NCI-H2081 treated with DMSO at 0.1 percent for 48 hours (cell line): ENCODE data around the gene BRICD5.

Experiments
- DNase-seq: peaks from one replicate; lab custom pipeline; 2025; lab: John Stamatoyannopoulos, UW

The BRICD5 gene

DNA sequence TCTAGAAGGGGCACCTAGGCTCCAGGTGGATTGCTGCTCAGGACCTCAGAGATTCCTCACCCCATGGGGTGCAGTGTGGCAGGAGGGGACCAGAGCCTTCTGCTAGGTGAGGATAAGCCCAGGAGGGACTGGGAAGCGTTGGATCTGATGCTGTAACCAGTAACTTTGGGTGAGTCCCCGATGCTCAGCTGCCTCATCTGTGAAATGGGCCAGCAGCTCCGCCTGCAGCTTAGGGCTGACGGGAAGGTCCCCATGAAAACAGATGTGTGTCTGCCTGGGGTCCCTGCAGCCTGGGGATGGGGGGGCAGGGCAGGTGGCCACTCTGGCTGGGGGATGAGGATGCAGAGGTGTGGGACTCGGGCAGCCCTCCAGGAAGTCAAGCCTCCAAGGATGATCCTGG is 11.6 kb downstream of the BRICD5 start:
- no peak for DNase-seq

GRCh38 chr16:2198283-2198682 is 12.4 kb downstream of the BRICD5 start:
- no peak for DNase-seq

- no peak for DNase-seq
Observed at GRCh38 chr16:2197765-2198164, 12.9 kb downstream of the BRICD5 start.

- DNase-seq = no peak
Observed at GRCh38 chr16:2196981-2197511, 13.6 kb downstream of the BRICD5 start.

DNA sequence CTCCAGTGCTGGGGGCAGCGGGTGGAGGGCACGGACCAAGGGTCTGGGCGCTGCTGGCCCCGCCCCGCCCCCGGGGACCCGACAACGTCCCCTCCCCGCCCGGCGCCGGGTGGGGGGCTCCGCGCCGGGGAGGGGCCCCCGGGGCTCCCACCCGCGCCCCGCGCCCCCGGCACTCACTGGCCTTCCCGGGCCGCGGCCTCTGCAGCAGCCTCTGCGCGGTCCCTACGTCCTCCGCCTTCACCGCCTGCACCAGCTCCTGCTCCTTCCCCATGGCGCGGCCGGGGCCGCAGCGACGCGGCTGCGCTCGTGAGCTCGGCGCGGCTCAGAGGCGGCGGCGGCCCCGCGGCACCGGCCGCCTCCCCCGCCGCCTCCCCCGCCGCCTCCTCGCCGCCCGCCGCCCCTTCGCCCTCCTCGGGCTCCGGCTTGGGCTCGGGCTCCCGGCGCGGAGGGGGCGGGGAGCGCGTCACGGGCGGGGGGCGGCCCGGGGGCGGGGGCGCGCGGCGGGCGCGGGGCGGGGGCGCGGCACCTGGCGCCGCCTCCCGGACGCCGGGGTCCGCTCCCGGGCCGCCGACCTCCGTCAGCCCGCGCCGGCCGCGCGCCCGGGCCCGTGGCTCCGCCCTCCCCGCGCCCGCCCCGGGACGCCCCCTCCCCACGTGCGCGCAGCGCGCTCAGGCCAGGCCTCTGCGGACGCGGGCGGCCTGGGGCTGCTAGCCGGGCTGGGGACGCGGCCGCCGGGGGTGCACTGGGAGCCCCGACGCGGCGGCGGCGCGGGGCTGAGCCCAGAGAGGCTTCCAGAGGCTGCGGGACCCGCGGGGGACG is 14.3 kb downstream of the BRICD5 start, which contains the start of gene CASKIN1:
Gene CASKIN1, minus strand, starts transcription at position 444 of the 819 bp plus-strand sequence. Its CDS starts 173 bp downstream, at position 271.
- DNase-seq = no peak

GRCh38 chr16:2195322-2196161 is 15.1 kb downstream of the BRICD5 start:
- DNase-seq = no peak

GRCh38 chr16:2194852-2195321 is 15.8 kb downstream of the BRICD5 start:
- no peak for DNase-seq

DNA sequence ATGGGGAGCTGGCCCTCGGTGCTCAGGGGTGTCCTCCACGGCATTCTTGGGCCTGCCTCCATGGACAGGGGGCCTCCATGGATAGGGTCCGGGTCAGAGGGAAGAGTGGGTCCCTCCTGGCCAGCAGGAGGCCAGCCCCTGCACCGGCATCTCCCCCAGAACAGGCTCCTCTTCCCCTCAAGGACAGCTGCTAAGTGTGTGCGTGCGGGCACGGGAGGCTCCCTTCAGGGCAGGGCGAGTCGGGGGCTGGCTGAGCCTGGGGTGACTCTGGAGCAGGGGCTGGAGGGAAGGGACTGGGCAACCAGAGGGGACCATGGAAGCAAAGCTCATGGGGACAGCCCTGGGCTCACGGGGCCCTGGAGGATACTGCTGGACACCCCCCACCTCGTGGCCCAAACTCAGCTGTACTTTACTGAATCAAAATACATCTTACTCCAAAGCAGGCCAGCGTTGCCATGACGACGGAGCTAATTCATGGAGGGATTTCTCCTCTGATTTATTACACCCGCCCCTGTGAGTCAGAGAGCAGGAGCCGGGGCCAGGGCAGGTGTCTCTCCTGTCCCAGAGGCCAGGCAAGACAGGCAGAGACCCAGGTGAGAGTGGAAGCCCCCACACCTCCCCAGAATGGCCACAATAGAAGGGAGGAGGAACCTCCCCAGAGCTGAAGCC is 16.4 kb downstream of the BRICD5 start:
- no peak for DNase-seq

GRCh38 chr16:2191446-2191706 is 19.3 kb downstream of the BRICD5 start:
- DNase-seq = no peak

GRCh38 chr16:2190659-2191445 is 19.8 kb downstream of the BRICD5 start:
- no peak for DNase-seq

DNA sequence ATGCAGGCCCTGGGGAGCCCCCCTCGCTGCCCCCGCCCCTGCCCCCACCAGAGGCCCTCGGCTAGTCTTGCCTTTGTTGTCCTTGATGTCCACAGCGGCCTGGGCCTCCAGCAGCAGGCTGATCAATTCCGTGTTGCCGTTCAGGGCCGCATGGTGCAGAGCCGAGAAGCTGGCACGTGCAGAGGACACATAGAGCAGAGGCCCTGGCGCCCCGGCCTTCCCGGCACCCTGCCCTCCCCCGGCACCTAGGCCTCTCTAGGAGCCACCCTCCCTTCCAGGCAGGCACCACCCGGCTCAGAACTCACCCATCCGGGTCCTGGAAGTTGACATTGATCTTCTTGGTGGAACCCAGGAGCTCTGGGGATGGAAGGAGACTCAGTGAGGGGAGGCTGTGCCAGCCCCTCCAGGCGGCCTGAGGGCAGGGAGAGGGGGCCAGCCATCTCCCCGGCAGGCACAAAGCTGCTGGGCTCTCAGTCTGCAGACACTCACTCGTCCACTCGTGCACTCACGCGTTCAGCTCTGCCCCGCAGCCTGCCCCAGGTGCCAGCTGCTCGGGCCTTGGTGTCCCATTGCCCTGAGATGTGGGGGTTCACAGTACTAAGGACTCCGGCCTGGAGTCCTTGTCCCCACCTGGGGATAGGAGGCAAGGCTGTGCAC is 20.5 kb downstream of the BRICD5 start:
- DNase-seq = no peak

GRCh38 chr16:2189252-2189893 is 21.3 kb downstream of the BRICD5 start:
- no peak for DNase-seq

DNA sequence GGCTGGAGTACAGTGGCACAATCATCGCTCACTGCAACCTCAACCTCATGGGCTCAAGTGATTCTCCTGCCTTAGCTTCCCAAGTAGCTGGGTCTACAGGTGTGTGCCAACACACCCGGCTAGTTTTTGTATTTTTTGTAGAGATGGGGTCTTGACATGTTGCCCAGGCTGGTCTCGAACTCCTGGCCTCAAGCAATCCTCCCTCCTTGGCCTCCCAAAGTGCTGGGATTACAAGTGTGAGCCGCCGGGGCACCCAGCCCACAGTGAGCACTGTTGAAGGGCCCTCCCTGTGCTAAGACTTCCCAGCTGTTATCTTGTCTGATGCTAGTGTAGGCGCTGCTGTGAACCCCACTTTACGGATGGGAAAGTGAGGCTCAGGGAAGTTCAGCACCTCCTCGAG is 22.3 kb downstream of the BRICD5 start:
- DNase-seq = no peak

- DNase-seq = no peak
Observed at GRCh38 chr16:2187212-2187611, 23.5 kb downstream of the BRICD5 start.

DNA sequence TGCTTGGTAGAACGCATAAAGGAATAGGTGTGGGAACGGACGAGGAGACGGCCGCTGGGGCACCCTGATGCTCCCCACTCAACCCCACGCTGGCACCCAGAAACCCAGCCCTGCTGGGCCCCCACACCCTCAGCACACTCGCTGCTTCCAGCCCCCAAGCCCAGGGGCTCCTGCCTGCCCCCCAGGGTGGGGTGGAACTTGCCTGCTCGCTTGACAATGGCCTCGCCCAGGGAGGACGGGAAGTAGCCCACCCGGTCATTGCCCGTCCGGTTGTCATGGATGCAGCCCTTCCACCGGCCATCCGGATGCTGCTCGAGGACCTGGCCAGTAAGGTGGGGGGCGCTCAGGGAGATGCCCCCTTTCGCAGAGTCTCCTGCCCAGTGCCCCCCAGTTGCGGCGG is 24.2 kb downstream of the BRICD5 start:
- no peak for DNase-seq

- no peak for DNase-seq
Observed at GRCh38 chr16:2186064-2186463, 24.6 kb downstream of the BRICD5 start.

DNA sequence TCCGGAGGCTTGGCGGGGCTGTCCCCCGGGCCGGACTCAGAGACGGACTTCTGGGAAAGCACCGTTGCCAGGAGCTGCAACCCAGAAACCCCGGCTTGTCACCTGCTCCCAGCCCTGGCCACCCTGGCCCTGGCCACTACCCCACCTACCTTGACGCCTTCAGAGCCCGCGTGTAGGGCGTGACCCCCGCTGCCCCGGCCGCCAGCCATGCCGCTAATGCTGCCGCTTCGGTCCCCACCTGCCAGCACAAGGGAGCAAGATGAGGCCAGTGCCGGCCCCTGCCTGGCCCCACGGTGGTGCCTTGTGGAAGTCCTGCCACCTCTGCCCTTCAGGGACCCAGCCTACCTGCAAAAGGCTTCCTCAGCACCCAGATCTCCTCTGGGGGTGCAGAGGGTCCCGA is 25.7 kb downstream of the BRICD5 start:
- no peak for DNase-seq

DNA sequence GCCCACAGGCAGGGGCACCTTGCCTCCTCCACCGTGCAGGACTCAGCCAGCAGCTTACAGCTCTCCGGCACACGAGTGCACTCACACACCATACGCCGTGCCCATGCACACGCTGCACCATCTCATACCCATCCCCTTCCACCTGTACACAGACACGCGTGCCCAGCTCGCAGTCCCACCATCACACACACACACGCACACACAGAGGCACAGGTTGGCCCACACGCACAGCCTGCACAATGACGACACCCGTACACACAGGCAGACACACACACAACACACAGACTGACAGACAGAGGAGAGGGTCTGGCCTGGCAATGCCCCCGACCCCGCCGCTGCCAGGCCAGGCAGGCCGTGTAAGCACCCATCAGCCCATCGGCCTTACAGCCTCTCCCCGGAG is 26.3 kb downstream of the BRICD5 start:
- no peak for DNase-seq

- DNase-seq = no peak
Observed at GRCh38 chr16:2183671-2184070, 27.0 kb downstream of the BRICD5 start.

- no peak for DNase-seq
Observed at GRCh38 chr16:2181952-2182351, 28.7 kb downstream of the BRICD5 start.
